Right lobe of liver (tissue), 6 donors: Measurements from ENCODE around the gene IAH1. TPM values are rescaled to one million over a fixed set of nuclear protein-coding genes. Genes with fewer than 3 reads are reported as not detected.

Experiments used
- ATAC-seq, 4 donors: fragments of 200-7000 bp; cut with Tn5 transposase; one replicate each; pipeline ENCODE4 v1.9.1; 2020; ENCODE audit warnings: mild to moderate bottlenecking in 4 of 4, moderate library complexity in 4 of 4
- DNase-seq, 3 donors: peaks; one replicate each; pipeline ENCODE4 v3.0.0-alpha.2; 2020
- H3K27ac ChIP-seq, 3 donors: fragments of 200-600 bp; one replicate each; pipeline ENCODE4 v1.8.0; 2022
- H3K27me3 ChIP-seq, 2 donors: fragments of 200-600 bp; one replicate each; pipeline ENCODE4 v1.8.0; 2022
- H3K36me3 ChIP-seq, 4 donors: fragments of 200-600 bp; sonication (generic) in 1 of 4; one replicate each; pipeline versions ENCODE4 v1.5.1 to v1.8.0; 2017 to 2022; ENCODE audit warnings: control low read depth in 1 of 4
- H3K4me1 ChIP-seq, 4 donors: fragments of 200-600 bp; sonication (generic) in 1 of 4; one replicate each; pipeline versions ENCODE4 v1.5.1 to v1.8.0; 2017 to 2022; ENCODE audit warnings: control low read depth in 1 of 4
- H3K4me3 ChIP-seq, 3 donors: fragments of 200-600 bp; one replicate each; pipeline ENCODE4 v1.8.0; 2022
- H3K9me3 ChIP-seq, 4 donors: fragments of 200-600 bp; sonication (generic) in 1 of 4; one replicate each; pipeline versions ENCODE4 v1.5.1 to v1.8.0; 2017 to 2022; ENCODE audit warnings: control low read depth in 1 of 4
- CTCF ChIP-seq, 4 donors: fragments of 200-600 bp in 3 of 4; fragments of 450-650 bp in 1 of 4; IDR thresholded peaks; one replicate each; pipeline versions ENCODE4 v1.5.1 to v1.8.0; 2016 to 2022; ENCODE audit warnings: antibody characterized with exemption in 4 of 4, mild to moderate bottlenecking in 2 of 4
- POLR2A ChIP-seq: fragments of 450-650 bp; IDR thresholded peaks from one replicate; pipeline ENCODE4 v1.6.1; 2017; ENCODE audit warnings: antibody characterized with exemption, mild to moderate bottlenecking
- WGBS: methylation state at CpG from one replicate; pipeline ENCODE4 v1.1.6; 2018; ENCODE audit warnings: low coverage, low lambda C conversion rate; ENCODE audit not compliant: insufficient coverage; ENCODE audit errors: missing lambda C conversion rate; 5-methylcytosine and 5-hydroxymethylcytosine counted together
- intact Hi-C, 2 donors: fragments of 100-400 bp; cut with DNase I; formaldehyde crosslinking; loops; one replicate each; pipeline versions ENCODE4 v1.11.2 to v1.14.1; 2022
- total RNA-seq, 6 experiments: library from RNA; depleted of rRNA in 2 of 6; stranded (reverse); fragments of >200 nt in 2 of 6; fragmentation: NEBNext Ultra II Directional in 3 of 6; extraction: Animal tissue kit (Norgen Biotek cat#: 25700) in 3 of 6; gene quantifications; one replicate each; pipeline versions ENCODE4 v1.1.0 to v1.2.4, GENCODE V29; 2016 to 2023
- donor health status: DM: no; HTN: yes; CAD: no.
- donor health status: DM: no; HTN: no; CAD: no.
- donor health status: DM: no; HTN: no; CAD: no.
- donor health status: DM: no; HTN: yes; CAD: no.
- donor health status: DM: no; HTN: yes; CAD: no.

The IAH1 gene
- total RNA-seq, 6 experiments from 2014 or later, result 30.4 to 41.3 (median 33.6) TPM

GRCh38 chr2:9462313-9462712, 12.0 kb upstream of the IAH1 start:
- H3K36me3 ChIP-seq, result peaks cover 0 to 16% (median 0%) of the 10 kb centered on the region in 4 donors
- no peak overlapping the region for H3K4me3 ChIP-seq
- intact Hi-C loops, result no loop called here
- H3K27me3 ChIP-seq, result no peaks in the 10 kb centered on the region
- no peaks in the 10 kb centered on the region for H3K9me3 ChIP-seq
- DNase-seq (no peak), ATAC-seq (no peak)
- no peaks in the 10 kb centered on the region for H3K4me1 ChIP-seq
- 96% methylated on average over 5 of the region's 5 CpGs for WGBS
- TF ChIP-seq POLR2A (no peak), CTCF (IDR thresholded peaks at IDR 0.05) (no peak)
- H3K27ac ChIP-seq, result no peak overlapping the region

- 67% methylated on average over 2 of the region's 6 CpGs for WGBS
- Histone ChIP-seq H3K4me1 (no peaks in the 10 kb centered on the region), H3K9me3 (no peaks in the 10 kb centered on the region), H3K27me3 (no peaks in the 10 kb centered on the region), H3K4me3 (no peak overlapping the region), H3K36me3 (peaks cover 0 to 14% (median under 1%) of the 10 kb centered on the region in 4 donors), H3K27ac (no peak overlapping the region)
- ATAC-seq, result no peak
- no peak for TF ChIP-seq CTCF (IDR thresholded peaks at IDR 0.05)
- TF ChIP-seq POLR2A, result no peak
- intact Hi-C loops, result no loop called here
- no peak for DNase-seq
Measured at GRCh38 chr2:9462886-9463697, 11.3 kb upstream of the IAH1 start.

- 52% methylated on average over 6 of the region's 7 CpGs for WGBS
- H3K27me3 ChIP-seq, result no peaks in the 10 kb centered on the region
- intact Hi-C loops, result no loop called here
- no peaks in the 10 kb centered on the region for H3K4me1 ChIP-seq
- no peak for ATAC-seq
- DNase-seq, result no peak
- H3K27ac ChIP-seq, result no peak overlapping the region
- peaks cover 0 to 14% (median under 1%) of the 10 kb centered on the region in 4 donors for H3K36me3 ChIP-seq
- TF ChIP-seq POLR2A (no peak), CTCF (IDR thresholded peaks at IDR 0.05) (no peak)
- no peak overlapping the region for H3K4me3 ChIP-seq
- H3K9me3 ChIP-seq, result no peaks in the 10 kb centered on the region
Measured at GRCh38 chr2:9463698-9464034, 10.7 kb upstream of the IAH1 start.

GRCh38 chr2:9465170-9465569, 9.2 kb upstream of the IAH1 start:
- no peak for ATAC-seq
- Histone ChIP-seq H3K27me3 (no peaks in the 10 kb centered on the region), H3K4me1 (no peaks in the 10 kb centered on the region), H3K27ac (no peak overlapping the region), H3K36me3 (peaks cover 0 to 10% (median under 1%) of the 10 kb centered on the region in 4 donors), H3K4me3 (no peak overlapping the region), H3K9me3 (no peaks in the 10 kb centered on the region)
- DNase-seq, result no peak
- TF ChIP-seq CTCF (IDR thresholded peaks at IDR 0.05), result no peak
- TF ChIP-seq POLR2A, result no peak
- intact Hi-C loops, result no loop called here
- 63% methylated on average over 7 of the region's 7 CpGs for WGBS
